HepG2 (cell line): ENCODE results near the gene MCM6. TPM values are rescaled to one million over a fixed set of nuclear protein-coding genes. Genes with fewer than 3 reads are reported as not detected.

Source experiments
- ATAC-seq: fragments of 200-7000 bp; cut with Tn5 transposase; 3 replicates; pipeline ENCODE4 v1.9.1; 2020; ENCODE audit warnings: mild to moderate bottlenecking, moderate library complexity
- BruUV-seq: library from RNA; stranded (reverse); fragments of 400-500 nt; replicated peaks from 2 replicates; lab custom pipeline; 2021; lab: Mats Ljungman, UMichigan
- CTCF ChIA-PET: fragments of 300-600 bp; formaldehyde crosslinking; extraction: SDS; loops from one replicate; lab custom pipeline; 2021; ENCODE audit warnings: low total read pairs, inconsistent platforms, low intra/inter-chr PET ratio; lab: Yijun Ruan, JAX
- POLR2A ChIA-PET: fragments of 350-600 bp; sonication (Branson Sonifier 250); formaldehyde crosslinking; loops from one replicate; lab custom pipeline; 2020; ENCODE audit warnings: antibody characterized with exemption, inconsistent platforms; lab: Yijun Ruan, JAX
- DNase-seq: peaks from one replicate; pipeline ENCODE4 v3.0.0-alpha.2; 2015; ENCODE audit warnings: low spot score
- FAIRE-seq: peaks from 3 replicates; lab custom pipeline; 2011; peaks lifted over from hg19 to GRCh38; lab: Jason Lieb, UNC
- H2AFZ ChIP-seq: one replicate; pipeline ENCODE4 v1.6.1; 2011; ENCODE audit warnings: low read length, inconsistent platforms
- H3K27ac ChIP-seq: fragments of 300-600 bp; 3 replicates; pipeline ENCODE4 v1.8.0; 2011; ENCODE audit warnings: mixed run types, mild to moderate bottlenecking, mixed read lengths, low read length, inconsistent platforms; ENCODE audit not compliant: insufficient read depth; ENCODE audit errors: extremely low read length
- H3K27me3 ChIP-seq, 2 experiments: fragments of 200-600 bp in 1 of 2; 2 replicates in 1 of 2; 3 replicates in 1 of 2; pipeline versions ENCODE4 v1.6.0 to v1.8.0; 2011; ENCODE audit warnings: low read length in 2 of 2, mild to moderate bottlenecking in 2 of 2, moderate library complexity in 2 of 2, inconsistent platforms in 1 of 2; ENCODE audit not compliant: insufficient read depth in 2 of 2, control insufficient read depth in 1 of 2
- H3K36me3 ChIP-seq, 2 experiments: fragments of 200-600 bp in 1 of 2; replicated peaks in 1 of 2; 2 replicates in 1 of 2; 3 replicates in 1 of 2; pipeline versions ENCODE4 v1.5.1 to v1.8.0; 2011; ENCODE audit warnings: low read length in 2 of 2, inconsistent platforms in 1 of 2; ENCODE audit not compliant: insufficient read depth in 2 of 2, control insufficient read depth in 1 of 2
- H3K4me1 ChIP-seq: 2 replicates; pipeline ENCODE4 v1.5.1; 2012; ENCODE audit warnings: low read length, inconsistent platforms; ENCODE audit not compliant: insufficient read depth
- H3K4me2 ChIP-seq: 2 replicates; pipeline ENCODE4 v1.6.0; 2011; ENCODE audit warnings: low read depth, low read length, inconsistent platforms
- H3K4me3 ChIP-seq, 3 experiments: fragments of 200-600 bp in 1 of 3; sonication (generic), shearing (Covaris generic) in 1 of 3; replicated peaks in 1 of 3; 2 replicates each; pipeline ENCODE4 v1.5.1; 2011 to 2016; ENCODE audit warnings: low read length in 3 of 3, inconsistent platforms in 2 of 3, low read depth in 2 of 3, mild to moderate bottlenecking in 2 of 3, control low read depth in 1 of 3, mixed read lengths in 1 of 3; ENCODE audit not compliant: insufficient read depth in 1 of 3
- H3K79me2 ChIP-seq: one replicate; pipeline ENCODE4 v1.6.1; 2011; ENCODE audit warnings: low read length, inconsistent platforms; ENCODE audit not compliant: insufficient read depth
- H3K9ac ChIP-seq: 2 replicates; pipeline ENCODE4 v1.6.0; 2011; ENCODE audit warnings: mild to moderate bottlenecking, low read depth, low read length, inconsistent platforms; ENCODE audit not compliant: insufficient read depth
- H3K9me3 ChIP-seq: 2 replicates; pipeline ENCODE4 v1.5.1; 2012; ENCODE audit warnings: mild to moderate bottlenecking, low read length
- H4K20me1 ChIP-seq: 2 replicates; pipeline ENCODE4 v1.6.0; 2011; ENCODE audit warnings: inconsistent platforms, mild to moderate bottlenecking, low read length, moderate library complexity; ENCODE audit not compliant: insufficient read depth
- ARID2 ChIP-seq: sonication (generic); formaldehyde crosslinking; IDR thresholded peaks from 2 replicates; pipeline ENCODE4 v1.8.1; 2022; ENCODE audit warnings: mild to moderate bottlenecking, missing genetic modification reagents, borderline replicate concordance
- HNRNPL ChIP-seq: fragments of 200-400 bp; formaldehyde crosslinking; IDR thresholded peaks from 2 replicates; pipeline ENCODE4 v1.6.1; 2017; ENCODE audit warnings: mild to moderate bottlenecking, low read depth, low read length
- ISX ChIP-seq: sonication (generic); formaldehyde crosslinking; conservative IDR thresholded peaks from 2 replicates; pipeline ENCODE4 v1.5.0; 2020; ENCODE audit warnings: missing genetic modification reagents
- KDM6A ChIP-seq: IDR thresholded peaks from 2 replicates; pipeline ENCODE4 v1.6.1; 2016; ENCODE audit warnings: low read depth
- LCORL ChIP-seq, 2 experiments: fragments of 450-650 bp in 1 of 2; sonication (generic) in 1 of 2; formaldehyde crosslinking in 1 of 2; IDR thresholded peaks; 2 replicates each; pipeline versions ENCODE4 v1.5.0 to v1.6.1; 2017 to 2020; ENCODE audit warnings: antibody characterized with exemption in 1 of 2, missing genetic modification reagents in 1 of 2
- PAX8 ChIP-seq: sonication (generic); formaldehyde crosslinking; IDR thresholded peaks from 2 replicates; pipeline ENCODE4 v1.8.0; 2022; ENCODE audit warnings: mild to moderate bottlenecking, missing genetic modification reagents, borderline replicate concordance
- SMARCE1 ChIP-seq: fragments of 450-650 bp; IDR thresholded peaks from 2 replicates; pipeline ENCODE4 v1.6.1; 2017; ENCODE audit warnings: borderline replicate concordance
- TOE1 ChIP-seq: sonication (generic); formaldehyde crosslinking; IDR thresholded peaks from 2 replicates; pipeline ENCODE4 v1.4.0; 2020; ENCODE audit warnings: mild to moderate bottlenecking, missing genetic modification reagents
- ZMYM3 ChIP-seq: sonication (generic); formaldehyde crosslinking; IDR thresholded peaks from 2 replicates; pipeline ENCODE4 v1.5.1; 2020; ENCODE audit warnings: mild to moderate bottlenecking, missing genetic modification reagents
- ZNF253 ChIP-seq: sonication (generic); formaldehyde crosslinking; IDR thresholded peaks from 2 replicates; pipeline ENCODE4 v1.8.0; 2022; ENCODE audit warnings: mild to moderate bottlenecking, missing genetic modification reagents, borderline replicate concordance
- ZNF354B ChIP-seq: sonication (generic); formaldehyde crosslinking; IDR thresholded peaks from 2 replicates; pipeline ENCODE4 v1.8.0; 2022; ENCODE audit warnings: mild to moderate bottlenecking, missing genetic modification reagents
- ZNF446 ChIP-seq: sonication (generic); formaldehyde crosslinking; IDR thresholded peaks from 2 replicates; pipeline ENCODE4 v1.5.0; 2020; ENCODE audit warnings: mild to moderate bottlenecking, missing genetic modification reagents
- ZNF468 ChIP-seq: sonication (generic); formaldehyde crosslinking; IDR thresholded peaks from 2 replicates; pipeline ENCODE4 v1.8.0; 2022; ENCODE audit warnings: mild to moderate bottlenecking, moderate library complexity, missing genetic modification reagents
- ZNF556 ChIP-seq: sonication (generic); formaldehyde crosslinking; IDR thresholded peaks from 2 replicates; pipeline ENCODE4 v1.4.0; 2020; ENCODE audit warnings: mild to moderate bottlenecking, missing genetic modification reagents, borderline replicate concordance
- ZSCAN12 ChIP-seq: sonication (generic); formaldehyde crosslinking; IDR thresholded peaks from 2 replicates; pipeline ENCODE4 v1.9.0; 2021; ENCODE audit warnings: mild to moderate bottlenecking, missing genetic modification reagents
- WGBS: methylation state at CpG from one replicate; pipeline ENCODE4 v1.1.6; 2017; ENCODE audit warnings: low lambda C conversion rate; 5-methylcytosine and 5-hydroxymethylcytosine counted together
- in situ Hi-C: cut with HindIII; loops from 2 replicates; pipeline ENCODE4 v1.10.0; 2017; ENCODE audit warnings: low pct_unique_long_range_greater_than_20kb; ENCODE audit not compliant: extremely low pct_ligation_motif_present
- intact Hi-C: fragments of 100-400 bp; cut with micrococcal nuclease; formaldehyde crosslinking; loops from one replicate; pipeline ENCODE4 v1.10.0; 2022; ENCODE audit not compliant: unreplicated experiment
- polyA plus RNA-seq, 8 experiments: library from polyadenylated mRNA; depleted of rRNA in 3 of 8; stranded (reverse) in 7 of 8; unstranded in 1 of 8; fragments of >200 nt; fragmentation: Illumina TruSeq in 4 of 8; extraction: Trizol in 4 of 8; gene quantifications; 2 replicates each; pipeline versions ENCODE4 v1.2.1 to v1.2.3, GENCODE V29; 2011 to 2016; ENCODE audit warnings: low read depth in 4 of 8, missing spikeins in 1 of 8, mixed read lengths in 1 of 8; ENCODE audit not compliant: insufficient read depth in 1 of 8
- total RNA-seq, 5 experiments: library from RNA; depleted of rRNA; stranded (reverse); fragments of >200 nt; fragmentation: Illumina TruSeq; extraction: Trizol; gene quantifications; 2 replicates each; pipeline ENCODE4 v1.2.3, GENCODE V29; 2016; ENCODE audit warnings: low read depth in 1 of 5
- TF ChIP-seq, protein P1 (sequence below): sonication (generic); formaldehyde crosslinking; IDR thresholded peaks from 2 replicates; pipeline ENCODE4 v1.4.0; 2020; ENCODE audit warnings: missing genetic modification reagents, borderline replicate concordance
- TF ChIP-seq, protein P2 (sequence below): IDR thresholded peaks from 2 replicates; pipeline ENCODE4 v1.6.1; 2018; ENCODE audit warnings: missing genetic modification reagents, mild to moderate bottlenecking, missing compliant biosample characterization
- TF ChIP-seq, protein P3 (sequence below): sonication (generic); formaldehyde crosslinking; IDR thresholded peaks from 2 replicates; pipeline ENCODE4 v1.4.0; 2020; ENCODE audit warnings: missing genetic modification reagents

The MCM6 gene
- total and polyA plus RNA-seq, 2 of the 13 experiments (the other 11 are each of a cell fraction or from before 2014, with no cell fraction given), result 9.7 to 18.7 TPM

DNA sequence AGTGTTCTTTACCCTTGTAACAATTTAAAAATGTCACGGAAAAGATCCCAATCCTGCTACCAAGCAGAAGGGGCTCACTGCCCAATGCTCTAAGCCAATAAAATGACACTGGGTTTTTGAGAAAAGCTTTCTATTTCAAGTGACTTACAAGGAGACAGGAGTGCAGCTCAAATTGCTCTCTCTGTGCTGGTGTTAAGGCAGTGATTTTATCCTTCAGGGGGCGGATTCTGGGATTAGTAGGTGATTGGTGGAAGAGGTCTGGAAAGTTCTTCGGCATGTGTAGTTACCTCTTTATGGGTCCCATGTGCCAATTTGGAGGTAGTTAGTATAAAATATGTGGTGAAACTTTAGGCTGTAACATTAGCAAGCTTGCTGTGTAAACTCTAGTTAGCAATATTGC lies 27.4 kb upstream of the MCM6 start:
- no peak overlapping the region for H2AFZ ChIP-seq
- TF ChIP-seq HNRNPL (no peak), ISX (CRISPR knock-in tag) (no peak), ARID2 (CRISPR knock-in tag) (no peak), SMARCE1 (no peak), TOE1 (no peak), LCORL (IDR thresholded peaks at IDR 0.05) (no peak), LCORL (CRISPR knock-in tag; IDR thresholded peaks at IDR 0.05) (no peak), ZNF468 (no peak), ZMYM3 (no peak), ZSCAN12 (CRISPR knock-in tag) (no peak), ZNF446 (CRISPR knock-in tag) (no peak), ZNF253 (no peak), KDM6A (CRISPR knock-in tag) (no peak), ZNF556 (CRISPR knock-in tag) (no peak), ZNF354B (CRISPR knock-in tag) (no peak), PAX8 (CRISPR knock-in tag) (no peak)
- TF ChIP-seq, protein P1, sequence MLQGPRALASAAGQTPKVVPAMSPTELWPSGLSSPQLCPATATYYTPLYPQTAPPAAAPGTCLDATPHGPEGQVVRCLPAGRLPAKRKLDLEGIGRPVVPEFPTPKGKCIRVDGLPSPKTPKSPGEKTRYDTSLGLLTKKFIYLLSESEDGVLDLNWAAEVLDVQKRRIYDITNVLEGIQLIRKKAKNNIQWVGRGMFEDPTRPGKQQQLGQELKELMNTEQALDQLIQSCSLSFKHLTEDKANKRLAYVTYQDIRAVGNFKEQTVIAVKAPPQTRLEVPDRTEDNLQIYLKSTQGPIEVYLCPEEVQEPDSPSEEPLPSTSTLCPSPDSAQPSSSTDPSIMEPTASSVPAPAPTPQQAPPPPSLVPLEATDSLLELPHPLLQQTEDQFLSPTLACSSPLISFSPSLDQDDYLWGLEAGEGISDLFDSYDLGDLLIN (CRISPR knock-in tag), result no peak
- TF ChIP-seq, protein P2, sequence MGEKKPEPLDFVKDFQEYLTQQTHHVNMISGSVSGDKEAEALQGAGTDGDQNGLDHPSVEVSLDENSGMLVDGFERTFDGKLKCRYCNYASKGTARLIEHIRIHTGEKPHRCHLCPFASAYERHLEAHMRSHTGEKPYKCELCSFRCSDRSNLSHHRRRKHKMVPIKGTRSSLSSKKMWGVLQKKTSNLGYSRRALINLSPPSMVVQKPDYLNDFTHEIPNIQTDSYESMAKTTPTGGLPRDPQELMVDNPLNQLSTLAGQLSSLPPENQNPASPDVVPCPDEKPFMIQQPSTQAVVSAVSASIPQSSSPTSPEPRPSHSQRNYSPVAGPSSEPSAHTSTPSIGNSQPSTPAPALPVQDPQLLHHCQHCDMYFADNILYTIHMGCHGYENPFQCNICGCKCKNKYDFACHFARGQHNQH, result no peak
- TF ChIP-seq, protein P3, sequence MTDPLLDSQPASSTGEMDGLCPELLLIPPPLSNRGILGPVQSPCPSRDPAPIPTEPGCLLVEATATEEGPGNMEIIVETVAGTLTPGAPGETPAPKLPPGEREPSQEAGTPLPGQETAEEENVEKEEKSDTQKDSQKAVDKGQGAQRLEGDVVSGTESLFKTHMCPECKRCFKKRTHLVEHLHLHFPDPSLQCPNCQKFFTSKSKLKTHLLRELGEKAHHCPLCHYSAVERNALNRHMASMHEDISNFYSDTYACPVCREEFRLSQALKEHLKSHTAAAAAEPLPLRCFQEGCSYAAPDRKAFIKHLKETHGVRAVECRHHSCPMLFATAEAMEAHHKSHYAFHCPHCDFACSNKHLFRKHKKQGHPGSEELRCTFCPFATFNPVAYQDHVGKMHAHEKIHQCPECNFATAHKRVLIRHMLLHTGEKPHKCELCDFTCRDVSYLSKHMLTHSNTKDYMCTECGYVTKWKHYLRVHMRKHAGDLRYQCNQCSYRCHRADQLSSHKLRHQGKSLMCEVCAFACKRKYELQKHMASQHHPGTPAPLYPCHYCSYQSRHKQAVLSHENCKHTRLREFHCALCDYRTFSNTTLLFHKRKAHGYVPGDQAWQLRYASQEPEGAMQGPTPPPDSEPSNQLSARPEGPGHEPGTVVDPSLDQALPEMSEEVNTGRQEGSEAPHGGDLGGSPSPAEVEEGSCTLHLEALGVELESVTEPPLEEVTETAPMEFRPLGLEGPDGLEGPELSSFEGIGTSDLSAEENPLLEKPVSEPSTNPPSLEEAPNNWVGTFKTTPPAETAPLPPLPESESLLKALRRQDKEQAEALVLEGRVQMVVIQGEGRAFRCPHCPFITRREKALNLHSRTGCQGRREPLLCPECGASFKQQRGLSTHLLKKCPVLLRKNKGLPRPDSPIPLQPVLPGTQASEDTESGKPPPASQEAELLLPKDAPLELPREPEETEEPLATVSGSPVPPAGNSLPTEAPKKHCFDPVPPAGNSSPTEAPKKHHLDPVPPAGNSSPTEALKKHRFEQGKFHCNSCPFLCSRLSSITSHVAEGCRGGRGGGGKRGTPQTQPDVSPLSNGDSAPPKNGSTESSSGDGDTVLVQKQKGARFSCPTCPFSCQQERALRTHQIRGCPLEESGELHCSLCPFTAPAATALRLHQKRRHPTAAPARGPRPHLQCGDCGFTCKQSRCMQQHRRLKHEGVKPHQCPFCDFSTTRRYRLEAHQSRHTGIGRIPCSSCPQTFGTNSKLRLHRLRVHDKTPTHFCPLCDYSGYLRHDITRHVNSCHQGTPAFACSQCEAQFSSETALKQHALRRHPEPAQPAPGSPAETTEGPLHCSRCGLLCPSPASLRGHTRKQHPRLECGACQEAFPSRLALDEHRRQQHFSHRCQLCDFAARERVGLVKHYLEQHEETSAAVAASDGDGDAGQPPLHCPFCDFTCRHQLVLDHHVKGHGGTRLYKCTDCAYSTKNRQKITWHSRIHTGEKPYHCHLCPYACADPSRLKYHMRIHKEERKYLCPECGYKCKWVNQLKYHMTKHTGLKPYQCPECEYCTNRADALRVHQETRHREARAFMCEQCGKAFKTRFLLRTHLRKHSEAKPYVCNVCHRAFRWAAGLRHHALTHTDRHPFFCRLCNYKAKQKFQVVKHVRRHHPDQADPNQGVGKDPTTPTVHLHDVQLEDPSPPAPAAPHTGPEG (CRISPR knock-in tag), result no peak
- DNase-seq, result no peak
- H3K36me3 ChIP-seq, result peaks cover 2 to 16% of the 10 kb centered on the region in 2 experiments; a peak in 4 of 5 replicates
- WGBS, result 94% methylated on average over 3 of the region's 3 CpGs
- H3K9me3 ChIP-seq, result no peaks in the 10 kb centered on the region
- in situ Hi-C loops, result no loop called here
- no peak overlapping the region for H3K27ac ChIP-seq
- H3K4me2 ChIP-seq, result no peak overlapping the region
- H3K4me3 ChIP-seq, result no peak overlapping the region
- no peak for ATAC-seq
- no TSS peak for BruUV-seq
- H4K20me1 ChIP-seq, result no peaks in the 10 kb centered on the region
- H3K27me3 ChIP-seq, result no peaks in the 10 kb centered on the region
- ChIA-PET POLR2A (no interaction called here), CTCF (no interaction called here)
- intact Hi-C loops, result no loop called here
- H3K4me1 ChIP-seq, result peaks cover 7% of the 10 kb centered on the region; the same call in 1 of the 2 replicates
- H3K79me2 ChIP-seq, result no peaks in the 10 kb centered on the region
- FAIRE-seq, result no peak
- H3K9ac ChIP-seq, result no peak overlapping the region
